DND-41 (cell line): ENCODE measurements around the gene TMEM87B.

Experiments
- ATAC-seq: fragments of 200-7000 bp; cut with Tn5 transposase; 3 replicates; pipeline ENCODE4 v1.9.1; 2021; ENCODE audit warnings: low read depth; ENCODE audit not compliant: insufficient read depth
- DNase-seq: peaks from one replicate; pipeline ENCODE4 v3.0.0-alpha.2; 2020
- H2AFZ ChIP-seq: 2 replicates; pipeline ENCODE4 v1.6.0; 2012; ENCODE audit warnings: low read depth, low read length
- H3K27ac ChIP-seq: 2 replicates; pipeline ENCODE4 v1.5.1; 2012; ENCODE audit warnings: low read length, inconsistent platforms
- H3K27me3 ChIP-seq: fragments of 200-600 bp; sonication (generic); 2 replicates; pipeline ENCODE4 v1.6.0; 2012; ENCODE audit warnings: low read length, mild to moderate bottlenecking, inconsistent platforms; ENCODE audit not compliant: insufficient read depth, poor library complexity
- H3K36me3 ChIP-seq: 2 replicates; pipeline ENCODE4 v1.5.1; 2012; ENCODE audit warnings: low read length, inconsistent platforms; ENCODE audit not compliant: insufficient read depth
- H3K4me1 ChIP-seq: 2 replicates; pipeline ENCODE4 v1.5.1; 2012; ENCODE audit warnings: mild to moderate bottlenecking, low read length; ENCODE audit not compliant: insufficient read depth
- H3K4me2 ChIP-seq: 2 replicates; pipeline ENCODE4 v1.6.0; 2012; ENCODE audit warnings: mild to moderate bottlenecking, moderate library complexity, low read length, inconsistent platforms; ENCODE audit not compliant: insufficient read depth
- H3K4me3 ChIP-seq, 2 experiments: fragments of 200-600 bp in 1 of 2; shearing (Covaris generic) in 1 of 2; 2 replicates each; pipeline ENCODE4 v1.5.1; 2012 to 2016; ENCODE audit warnings: inconsistent platforms in 2 of 2, low read length in 2 of 2, mild to moderate bottlenecking in 2 of 2, low read depth in 1 of 2, moderate library complexity in 1 of 2
- H3K79me2 ChIP-seq: 2 replicates; pipeline ENCODE4 v1.6.0; 2012; ENCODE audit warnings: low read length, inconsistent platforms; ENCODE audit not compliant: insufficient read depth
- H3K9ac ChIP-seq: 2 replicates; pipeline ENCODE4 v1.6.0; 2012; ENCODE audit warnings: low read depth, mild to moderate bottlenecking, inconsistent platforms, low read length, moderate library complexity
- H3K9me3 ChIP-seq: 2 replicates; pipeline ENCODE4 v1.5.1; 2012; ENCODE audit warnings: low read length, moderate library complexity, mild to moderate bottlenecking, inconsistent platforms; ENCODE audit not compliant: insufficient read depth, severe bottlenecking
- H4K20me1 ChIP-seq: 2 replicates; pipeline ENCODE4 v1.6.0; 2012; ENCODE audit warnings: low read length; ENCODE audit not compliant: insufficient read depth
- CTCF ChIP-seq: IDR thresholded peaks from 2 replicates; pipeline ENCODE4 v1.5.1; 2012; ENCODE audit warnings: borderline replicate concordance, low read length, moderate library complexity, mild to moderate bottlenecking; ENCODE audit not compliant: poor library complexity, severe bottlenecking; ENCODE audit errors: extremely low read depth
- EZH2 ChIP-seq: IDR thresholded peaks from 3 replicates; pipeline ENCODE4 v1.6.1; 2012; ENCODE audit warnings: borderline replicate concordance, low read depth, mild to moderate bottlenecking, moderate library complexity, low read length, inconsistent platforms; ENCODE audit not compliant: severe bottlenecking

The TMEM87B gene

GRCh38 chr2:112140899-112141625, 86.0 kb downstream of the TMEM87B start:
- no peaks in the 10 kb centered on the region for H3K4me1 ChIP-seq
- no peaks in the 10 kb centered on the region for H4K20me1 ChIP-seq
- H3K79me2 ChIP-seq, result no peaks in the 10 kb centered on the region
- no peaks in the 10 kb centered on the region for H3K9me3 ChIP-seq
- no peaks in the 10 kb centered on the region for H3K27me3 ChIP-seq
- no peak overlapping the region for H3K9ac ChIP-seq
- TF ChIP-seq CTCF (no peak), EZH2 (no peak)
- DNase-seq (no peak), ATAC-seq (no peak)
- no peak overlapping the region for H2AFZ ChIP-seq
- no peak overlapping the region for H3K4me3 ChIP-seq
- no peaks in the 10 kb centered on the region for H3K36me3 ChIP-seq
- H3K27ac ChIP-seq, result no peak overlapping the region
- no peak overlapping the region for H3K4me2 ChIP-seq

- no peaks in the 10 kb centered on the region for H3K27me3 ChIP-seq
- TF ChIP-seq CTCF (no peak), EZH2 (no peak)
- DNase-seq (no peak), ATAC-seq (no peak)
- H3K9me3 ChIP-seq, result no peaks in the 10 kb centered on the region
- no peak overlapping the region for H3K4me2 ChIP-seq
- H4K20me1 ChIP-seq, result no peaks in the 10 kb centered on the region
- H3K27ac ChIP-seq, result no peak overlapping the region
- no peak overlapping the region for H2AFZ ChIP-seq
- H3K79me2 ChIP-seq, result no peaks in the 10 kb centered on the region
- H3K4me1 ChIP-seq, result no peaks in the 10 kb centered on the region
- no peak overlapping the region for H3K4me3 ChIP-seq
- H3K36me3 ChIP-seq, result no peaks in the 10 kb centered on the region
- H3K9ac ChIP-seq, result no peak overlapping the region
These were observed 86.5 kb downstream of the TMEM87B start for GRCh38 chr2:112141626-112142007.

GRCh38 chr2:112142525-112143078, 87.5 kb downstream of the TMEM87B start:
- H4K20me1 ChIP-seq, result no peaks in the 10 kb centered on the region
- no peak overlapping the region for H3K4me2 ChIP-seq
- no peak overlapping the region for H3K9ac ChIP-seq
- H2AFZ ChIP-seq, result no peak overlapping the region
- H3K9me3 ChIP-seq, result no peaks in the 10 kb centered on the region
- no peaks in the 10 kb centered on the region for H3K36me3 ChIP-seq
- DNase-seq (no peak), ATAC-seq (no peak)
- no peak for TF ChIP-seq CTCF
- no peak for TF ChIP-seq EZH2
- no peak overlapping the region for H3K27ac ChIP-seq
- H3K79me2 ChIP-seq, result no peaks in the 10 kb centered on the region
- H3K27me3 ChIP-seq, result no peaks in the 10 kb centered on the region
- no peak overlapping the region for H3K4me3 ChIP-seq
- no peaks in the 10 kb centered on the region for H3K4me1 ChIP-seq

- no peaks in the 10 kb centered on the region for H4K20me1 ChIP-seq
- H3K9ac ChIP-seq, result no peak overlapping the region
- H3K4me1 ChIP-seq, result no peaks in the 10 kb centered on the region
- H3K9me3 ChIP-seq, result no peaks in the 10 kb centered on the region
- DNase-seq, result no peak
- no peaks in the 10 kb centered on the region for H3K79me2 ChIP-seq
- H3K36me3 ChIP-seq, result no peaks in the 10 kb centered on the region
- H2AFZ ChIP-seq, result no peak overlapping the region
- H3K4me3 ChIP-seq, result no peak overlapping the region
- no peak for ATAC-seq
- TF ChIP-seq EZH2 (no peak), CTCF (no peak)
- H3K4me2 ChIP-seq, result no peak overlapping the region
- no peak overlapping the region for H3K27ac ChIP-seq
- H3K27me3 ChIP-seq, result no peaks in the 10 kb centered on the region
These were observed 88.1 kb downstream of the TMEM87B start for GRCh38 chr2:112143150-112143549.
